Epithelial cell of esophagus (primary cell): ENCODE data around the gene RAP2C.

ENCODE experiments used
- DNase-seq: peaks from one replicate; pipeline ENCODE4 v3.0.0; 2010; ENCODE audit warnings: low read depth
- H3K4me3 ChIP-seq: 2 replicates; pipeline ENCODE4 v1.5.1; 2011; ENCODE audit warnings: mild to moderate bottlenecking, low read length, control low read depth
- CTCF ChIP-seq: IDR thresholded peaks from 2 replicates; pipeline ENCODE4 v1.5.1; 2011; ENCODE audit warnings: low read depth, mild to moderate bottlenecking, low read length, control low read depth, inconsistent platforms; ENCODE audit not compliant: insufficient read depth; ENCODE audit errors: missing control alignments

The RAP2C gene

GRCh38 chrX:132204629-132205028 is 14.6 kb downstream of the RAP2C start:
- no peak for TF ChIP-seq CTCF

GRCh38 chrX:132200976-132201375 is 18.3 kb downstream of the RAP2C start:
- no peak for DNase-seq
- TF ChIP-seq CTCF = no peak
- no peak overlapping the region for H3K4me3 ChIP-seq

More at GRCh38 chrX:132204629-132205028, 14.6 kb downstream of the RAP2C start:
- DNase-seq = no peak
- no peak overlapping the region for H3K4me3 ChIP-seq

- no peak for DNase-seq
- no peak overlapping the region for H3K4me3 ChIP-seq
- TF ChIP-seq CTCF = no peak
Observed at GRCh38 chrX:132199941-132200340, 19.3 kb downstream of the RAP2C start.

GRCh38 chrX:132193872-132194574 is 25.2 kb downstream of the RAP2C start:
- no peak overlapping the region for H3K4me3 ChIP-seq
- DNase-seq = no peak
- no peak for TF ChIP-seq CTCF

- TF ChIP-seq CTCF = no peak
- H3K4me3 ChIP-seq = no peak overlapping the region
- no peak for DNase-seq
Observed at GRCh38 chrX:132191938-132192337, 27.3 kb downstream of the RAP2C start.

- no peak for TF ChIP-seq CTCF
- peak; percentile 36 for DNase-seq
- H3K4me3 ChIP-seq = no peak overlapping the region
Observed at GRCh38 chrX:132188175-132188574, 31.1 kb downstream of the RAP2C start.

- TF ChIP-seq CTCF = no peak
- H3K4me3 ChIP-seq = no peak overlapping the region
- DNase-seq = no peak
Observed at GRCh38 chrX:132187451-132187850, 31.8 kb downstream of the RAP2C start.
